VCaP (cell line): ENCODE results near the gene FSTL4.

Experiments used
- H3K27ac ChIP-seq: fragments of 450-650 bp; 2 replicates; pipeline ENCODE4 v1.5.1; 2017
- TF ChIP-seq, protein P1 (sequence below): fragments of 450-650 bp; conservative IDR thresholded peaks from 2 replicates; pipeline ENCODE4 v1.5.1; 2017; ENCODE audit warnings: mild to moderate bottlenecking, moderate library complexity

Gene FSTL4

DNA sequence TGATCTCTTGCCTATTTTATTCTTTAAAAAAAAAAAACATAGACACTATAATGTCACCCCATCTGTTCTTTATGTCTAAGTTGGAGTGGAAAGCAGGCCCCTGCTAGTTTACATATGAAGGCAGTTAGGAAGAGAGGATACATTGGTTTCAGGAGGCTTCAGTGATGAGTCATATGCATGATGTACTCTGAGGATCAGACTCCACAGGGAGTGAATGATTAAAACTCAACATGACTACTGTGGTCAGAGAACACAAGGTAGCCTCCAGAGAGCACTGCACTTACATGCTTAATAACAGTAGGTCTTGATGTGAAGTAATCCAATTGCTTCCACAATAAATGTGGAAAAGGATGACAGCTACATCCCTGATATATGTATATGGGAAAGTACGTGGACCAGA, 22.7 kb upstream of the FSTL4 start:
- no peak overlapping the region for H3K27ac ChIP-seq
- TF ChIP-seq, protein P1, sequence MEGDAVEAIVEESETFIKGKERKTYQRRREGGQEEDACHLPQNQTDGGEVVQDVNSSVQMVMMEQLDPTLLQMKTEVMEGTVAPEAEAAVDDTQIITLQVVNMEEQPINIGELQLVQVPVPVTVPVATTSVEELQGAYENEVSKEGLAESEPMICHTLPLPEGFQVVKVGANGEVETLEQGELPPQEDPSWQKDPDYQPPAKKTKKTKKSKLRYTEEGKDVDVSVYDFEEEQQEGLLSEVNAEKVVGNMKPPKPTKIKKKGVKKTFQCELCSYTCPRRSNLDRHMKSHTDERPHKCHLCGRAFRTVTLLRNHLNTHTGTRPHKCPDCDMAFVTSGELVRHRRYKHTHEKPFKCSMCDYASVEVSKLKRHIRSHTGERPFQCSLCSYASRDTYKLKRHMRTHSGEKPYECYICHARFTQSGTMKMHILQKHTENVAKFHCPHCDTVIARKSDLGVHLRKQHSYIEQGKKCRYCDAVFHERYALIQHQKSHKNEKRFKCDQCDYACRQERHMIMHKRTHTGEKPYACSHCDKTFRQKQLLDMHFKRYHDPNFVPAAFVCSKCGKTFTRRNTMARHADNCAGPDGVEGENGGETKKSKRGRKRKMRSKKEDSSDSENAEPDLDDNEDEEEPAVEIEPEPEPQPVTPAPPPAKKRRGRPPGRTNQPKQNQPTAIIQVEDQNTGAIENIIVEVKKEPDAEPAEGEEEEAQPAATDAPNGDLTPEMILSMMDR = no peak

DNA sequence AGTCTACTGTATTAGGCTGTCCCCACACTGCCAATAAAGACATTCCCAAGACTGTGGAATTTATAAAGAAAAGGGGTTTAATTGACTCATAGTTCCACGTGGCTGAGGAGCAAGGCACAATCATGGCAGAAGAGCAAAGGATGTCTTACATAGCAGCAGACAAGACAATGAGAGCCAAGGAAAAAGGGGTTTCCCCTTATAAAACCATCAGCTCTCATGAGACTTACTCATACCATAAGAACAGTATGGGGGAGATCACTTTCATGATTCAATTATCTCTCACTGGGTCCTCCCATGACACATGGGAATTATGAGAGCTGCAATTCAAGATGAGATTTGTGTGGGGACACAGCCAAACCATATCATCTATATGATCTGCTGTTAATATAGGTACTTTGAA, 14.8 kb upstream of the FSTL4 start:
- no peak overlapping the region for H3K27ac ChIP-seq
- TF ChIP-seq, protein P1 = no peak

DNA sequence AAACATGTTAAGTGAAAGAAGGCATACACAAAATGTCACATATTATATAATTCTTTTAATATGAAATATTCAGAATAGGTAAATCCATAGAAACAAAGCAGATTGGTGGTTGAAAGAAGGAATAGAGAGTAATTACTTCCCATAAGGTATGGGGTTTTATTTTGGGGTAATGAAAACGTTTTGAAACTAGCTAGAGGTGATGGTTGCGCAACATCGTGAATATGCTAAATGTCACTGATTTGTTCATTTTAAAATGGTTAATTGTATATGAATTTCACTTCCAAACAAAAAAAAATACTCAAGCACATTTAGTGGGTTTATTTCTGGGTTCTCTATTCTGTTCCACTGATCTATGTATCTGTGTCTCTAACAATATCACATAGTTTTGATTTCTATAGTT, 12.0 kb upstream of the FSTL4 start:
- TF ChIP-seq, protein P1 = no peak
- H3K27ac ChIP-seq = no peak overlapping the region

DNA sequence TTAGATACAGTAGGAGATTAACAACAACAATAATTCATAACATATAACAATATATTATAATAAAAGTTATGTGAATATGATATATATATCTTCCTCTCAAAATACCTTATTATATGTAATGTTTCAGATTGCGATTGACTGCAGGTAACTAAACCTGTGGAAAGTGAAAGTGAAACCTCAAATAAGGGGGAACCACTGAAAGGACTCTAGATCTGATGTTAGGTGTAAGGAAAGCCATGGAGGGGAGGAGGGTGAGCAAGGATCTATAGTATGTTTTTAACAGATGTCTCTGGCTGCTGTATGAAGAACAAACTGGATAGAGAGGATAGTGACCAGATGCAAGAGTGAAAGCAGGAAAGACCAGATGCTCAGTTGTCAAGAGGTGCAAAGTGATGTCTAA, 5.8 kb upstream of the FSTL4 start:
- H3K27ac ChIP-seq = no peak overlapping the region
- TF ChIP-seq, protein P1 = no peak

DNA sequence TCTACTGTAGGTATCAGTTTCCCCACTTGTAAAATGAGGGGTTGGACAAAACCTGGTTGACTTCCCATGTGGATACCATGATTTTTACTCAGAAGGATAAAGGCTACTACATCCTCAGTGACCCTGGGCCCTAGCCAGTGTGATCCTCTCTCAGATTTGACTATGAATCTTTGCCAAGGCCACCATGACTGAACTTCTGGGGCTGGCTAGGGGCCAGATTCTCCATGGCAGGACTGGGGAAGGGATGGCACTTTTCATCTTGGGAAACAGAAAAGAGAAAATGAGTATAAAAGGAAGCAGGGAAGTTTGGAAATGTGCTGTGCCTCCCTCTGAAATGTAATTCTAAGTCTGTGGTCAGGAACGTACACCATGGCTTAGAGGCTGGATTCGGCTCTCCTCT, 1.4 kb upstream of the FSTL4 start:
- no peak overlapping the region for H3K27ac ChIP-seq
- TF ChIP-seq, protein P1 = no peak

DNA sequence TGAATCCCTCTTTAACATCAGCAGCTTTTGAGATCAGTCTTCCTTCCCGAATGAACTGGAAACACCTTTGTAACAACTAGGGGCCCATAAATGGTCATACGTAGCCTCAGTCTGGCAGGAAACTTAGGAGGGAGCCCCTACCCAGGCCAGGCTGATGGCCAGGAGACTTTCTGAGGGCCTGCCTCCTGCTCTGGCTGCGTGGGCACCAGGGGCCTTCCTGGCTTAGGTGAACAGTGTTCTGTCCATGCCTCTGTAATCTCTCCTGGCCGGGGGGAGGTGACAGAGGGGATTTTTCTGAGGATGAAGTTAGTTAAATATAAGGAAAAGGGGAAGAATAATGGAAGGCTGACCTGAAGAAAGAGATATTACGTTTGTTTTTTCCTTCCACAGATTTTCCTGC, 843 bp upstream of the FSTL4 start:
- H3K27ac ChIP-seq = peak overlapping the region; percentile 81; the same call in 1 of the 2 replicates
- TF ChIP-seq, protein P1 = no peak

DNA sequence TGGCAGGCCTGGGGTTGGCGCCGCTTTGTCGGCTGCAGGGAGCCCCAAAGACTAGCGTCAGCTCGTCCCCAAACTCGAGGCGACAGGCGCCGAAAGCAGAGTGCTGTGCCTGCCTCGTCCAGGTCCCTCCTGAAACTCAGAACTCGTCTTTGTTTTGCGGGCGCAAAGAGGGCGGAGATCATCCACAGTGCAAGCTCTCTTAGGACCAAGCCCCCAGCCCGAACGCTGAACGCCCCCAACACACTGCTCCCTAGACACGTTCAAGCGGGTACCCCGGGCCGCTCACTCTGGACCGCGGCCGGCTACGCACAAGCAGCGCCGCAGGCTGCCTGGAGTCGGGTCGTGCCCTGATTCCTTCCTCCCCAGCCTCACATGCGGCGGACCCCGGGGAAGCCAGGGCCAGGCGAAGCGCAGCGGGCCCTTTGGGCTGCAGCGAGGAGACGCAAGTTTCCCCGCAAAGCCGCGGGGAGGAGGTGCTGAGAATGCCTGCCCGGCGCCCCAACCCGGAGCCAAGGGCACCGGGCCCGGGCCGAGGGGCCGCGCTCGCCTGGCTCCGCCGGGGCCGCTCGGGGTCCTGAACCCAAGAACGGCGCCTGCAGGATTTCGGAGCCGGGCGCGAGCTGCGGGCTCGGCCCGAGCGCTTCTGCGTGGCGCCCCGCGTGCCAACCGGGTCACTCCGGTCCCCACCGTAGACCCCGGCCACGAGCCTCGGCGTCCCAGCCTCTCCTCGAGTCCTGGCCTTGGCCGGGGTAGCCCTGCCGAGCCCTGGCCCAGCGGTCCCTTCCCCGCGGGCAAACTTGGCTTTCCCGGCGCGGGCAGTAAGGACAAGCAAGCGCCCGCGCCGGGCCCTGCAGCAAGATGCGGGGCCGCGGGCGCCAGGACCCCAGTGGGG, 738 bp downstream of the FSTL4 start:
- TF ChIP-seq, protein P1 = no peak

More for the DNA sequence above, 738 bp downstream of the FSTL4 start:
- H3K27ac ChIP-seq = peak overlapping the region; percentile 81
